Stomach smooth muscle (tissue), 2 donors: ENCODE results near the gene PTGDR.

Source experiments
- H3K27ac ChIP-seq: one replicate; pipeline ENCODE4 v1.7.0; 2013; ENCODE audit warnings: mild to moderate bottlenecking, low read length, inconsistent platforms
- H3K27me3 ChIP-seq, 2 donors: one replicate each; pipeline ENCODE4 v1.7.0; 2013; ENCODE audit warnings: low read length in 2 of 2; ENCODE audit not compliant: insufficient read depth in 2 of 2, control insufficient read depth in 1 of 2
- H3K36me3 ChIP-seq, 2 donors: one replicate each; pipeline ENCODE4 v1.7.0; 2013; ENCODE audit warnings: low read length in 2 of 2; ENCODE audit not compliant: control insufficient read depth in 2 of 2, insufficient read depth in 2 of 2
- H3K4me1 ChIP-seq: one replicate; pipeline ENCODE4 v1.7.0; 2013; ENCODE audit warnings: low read length; ENCODE audit not compliant: control insufficient read depth, insufficient read depth
- H3K4me3 ChIP-seq, 2 donors: one replicate each; pipeline ENCODE4 v1.7.0; 2013; ENCODE audit warnings: low read length in 2 of 2
- H3K9ac ChIP-seq, 2 donors: one replicate each; pipeline ENCODE4 v1.7.0; 2013; ENCODE audit warnings: low read length in 2 of 2, mild to moderate bottlenecking in 1 of 2
- H3K9me3 ChIP-seq, 2 donors: one replicate each; pipeline ENCODE4 v1.7.0; 2013; ENCODE audit warnings: low read length in 2 of 2; ENCODE audit not compliant: control insufficient read depth in 2 of 2
- donor health status: healthy.
- donor health status: Pancreatic carcinoma.

Gene PTGDR

DNA sequence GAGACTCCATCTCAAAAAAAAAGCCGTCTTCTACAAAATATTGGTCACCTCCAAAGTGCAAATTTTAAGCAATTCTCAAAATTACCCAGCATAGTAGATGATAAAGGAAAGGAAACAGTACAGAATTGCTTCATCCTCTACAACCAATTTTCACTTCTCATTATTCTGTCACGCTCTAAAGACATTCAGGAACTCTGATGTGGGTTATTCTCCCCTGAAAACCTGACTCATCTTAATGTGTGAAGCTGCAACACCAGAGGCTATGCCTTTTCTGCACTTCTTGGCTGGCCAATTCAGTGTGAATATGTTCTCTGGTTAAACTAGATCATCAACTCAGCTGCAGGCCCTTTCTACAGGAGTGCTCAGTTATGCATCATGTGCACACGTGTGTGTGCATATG is 57.6 kb downstream of the PTGDR start:
- peak overlapping the region; percentile 61 for H3K27ac ChIP-seq
- H3K27me3 ChIP-seq: no peaks in the 10 kb centered on the region
- peaks cover 23% of the 10 kb centered on the region for H3K4me1 ChIP-seq
- no peak overlapping the region for H3K9ac ChIP-seq
- H3K4me3 ChIP-seq: peak overlapping the region; percentile 3 to 24
- peaks cover 0 to 2% of the 10 kb centered on the region in 2 donors for H3K36me3 ChIP-seq
- H3K9me3 ChIP-seq: no peaks in the 10 kb centered on the region

DNA sequence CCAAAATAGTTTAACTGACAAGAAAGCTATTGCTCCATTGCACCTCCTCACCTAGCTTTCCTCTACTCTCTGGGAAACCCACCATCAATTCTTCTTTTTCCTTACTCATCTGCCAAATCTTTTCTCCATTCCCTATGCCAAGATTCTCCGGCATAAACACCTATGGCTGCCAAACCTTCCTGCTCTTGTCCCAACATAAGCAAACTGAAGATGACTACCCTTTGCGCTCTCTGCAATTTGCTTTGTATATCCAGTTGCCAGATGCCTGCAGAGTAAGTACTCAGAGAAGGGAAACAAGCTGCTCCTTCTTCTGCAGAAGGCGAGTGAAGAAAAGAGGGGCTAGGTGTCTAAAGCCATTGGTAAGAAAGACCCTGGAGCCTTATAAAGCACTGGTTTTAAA is 58.1 kb downstream of the PTGDR start:
- Histone ChIP-seq H3K4me1 (peaks cover 23% of the 10 kb centered on the region), H3K27ac (peak overlapping the region; percentile 61), H3K9me3 (no peaks in the 10 kb centered on the region), H3K4me3 (peak overlapping the region; percentile 3 to 24), H3K36me3 (peaks cover 0 to 2% of the 10 kb centered on the region in 2 donors), H3K27me3 (no peaks in the 10 kb centered on the region), H3K9ac (no peak overlapping the region)
